Measurements from ENCODE around the gene SHCBP1L.

DNA sequence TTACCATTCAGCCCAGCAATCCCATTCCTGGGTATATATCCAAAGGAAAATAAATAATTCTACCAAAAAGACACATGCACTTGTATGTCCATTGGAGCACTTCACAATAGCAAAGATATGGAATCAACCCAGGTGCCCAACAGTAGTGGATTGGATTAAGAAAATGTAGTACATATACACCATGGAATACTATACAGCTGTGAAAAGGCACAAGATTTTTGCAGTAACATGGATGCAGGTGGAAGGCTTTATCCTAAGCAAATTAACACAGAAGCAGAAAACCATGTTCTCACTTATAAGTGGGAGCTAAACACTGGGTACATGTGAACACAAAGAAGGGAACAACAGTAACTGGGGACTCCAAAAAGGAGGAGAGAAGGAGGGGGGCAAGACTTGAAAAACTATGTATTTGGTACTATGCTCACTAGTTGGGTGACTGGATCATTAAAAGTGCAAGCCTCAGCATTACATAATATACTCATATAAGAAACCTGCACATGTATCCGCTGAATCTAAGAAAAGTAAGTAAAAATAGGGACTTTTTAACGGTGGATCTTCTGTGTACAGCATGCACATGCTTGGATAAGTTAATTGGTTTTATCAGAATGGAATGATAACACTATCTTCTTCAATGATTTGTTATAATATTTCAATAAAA lies 3.9 kb upstream of the SHCBP1L start:
- TF ChIP-seq, protein P1, sequence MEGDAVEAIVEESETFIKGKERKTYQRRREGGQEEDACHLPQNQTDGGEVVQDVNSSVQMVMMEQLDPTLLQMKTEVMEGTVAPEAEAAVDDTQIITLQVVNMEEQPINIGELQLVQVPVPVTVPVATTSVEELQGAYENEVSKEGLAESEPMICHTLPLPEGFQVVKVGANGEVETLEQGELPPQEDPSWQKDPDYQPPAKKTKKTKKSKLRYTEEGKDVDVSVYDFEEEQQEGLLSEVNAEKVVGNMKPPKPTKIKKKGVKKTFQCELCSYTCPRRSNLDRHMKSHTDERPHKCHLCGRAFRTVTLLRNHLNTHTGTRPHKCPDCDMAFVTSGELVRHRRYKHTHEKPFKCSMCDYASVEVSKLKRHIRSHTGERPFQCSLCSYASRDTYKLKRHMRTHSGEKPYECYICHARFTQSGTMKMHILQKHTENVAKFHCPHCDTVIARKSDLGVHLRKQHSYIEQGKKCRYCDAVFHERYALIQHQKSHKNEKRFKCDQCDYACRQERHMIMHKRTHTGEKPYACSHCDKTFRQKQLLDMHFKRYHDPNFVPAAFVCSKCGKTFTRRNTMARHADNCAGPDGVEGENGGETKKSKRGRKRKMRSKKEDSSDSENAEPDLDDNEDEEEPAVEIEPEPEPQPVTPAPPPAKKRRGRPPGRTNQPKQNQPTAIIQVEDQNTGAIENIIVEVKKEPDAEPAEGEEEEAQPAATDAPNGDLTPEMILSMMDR (IDR thresholded peaks at IDR 0.05) = no peak
- no peak for TF ChIP-seq POLR2A (IDR thresholded peaks at IDR 0.05)
